ENCODE measurements around the gene USP21.

- TF ChIP-seq, protein P1, sequence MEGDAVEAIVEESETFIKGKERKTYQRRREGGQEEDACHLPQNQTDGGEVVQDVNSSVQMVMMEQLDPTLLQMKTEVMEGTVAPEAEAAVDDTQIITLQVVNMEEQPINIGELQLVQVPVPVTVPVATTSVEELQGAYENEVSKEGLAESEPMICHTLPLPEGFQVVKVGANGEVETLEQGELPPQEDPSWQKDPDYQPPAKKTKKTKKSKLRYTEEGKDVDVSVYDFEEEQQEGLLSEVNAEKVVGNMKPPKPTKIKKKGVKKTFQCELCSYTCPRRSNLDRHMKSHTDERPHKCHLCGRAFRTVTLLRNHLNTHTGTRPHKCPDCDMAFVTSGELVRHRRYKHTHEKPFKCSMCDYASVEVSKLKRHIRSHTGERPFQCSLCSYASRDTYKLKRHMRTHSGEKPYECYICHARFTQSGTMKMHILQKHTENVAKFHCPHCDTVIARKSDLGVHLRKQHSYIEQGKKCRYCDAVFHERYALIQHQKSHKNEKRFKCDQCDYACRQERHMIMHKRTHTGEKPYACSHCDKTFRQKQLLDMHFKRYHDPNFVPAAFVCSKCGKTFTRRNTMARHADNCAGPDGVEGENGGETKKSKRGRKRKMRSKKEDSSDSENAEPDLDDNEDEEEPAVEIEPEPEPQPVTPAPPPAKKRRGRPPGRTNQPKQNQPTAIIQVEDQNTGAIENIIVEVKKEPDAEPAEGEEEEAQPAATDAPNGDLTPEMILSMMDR (IDR thresholded peaks at IDR 0.05; ENCODE audit: extremely low read depth in 1 of 2, insufficient read depth in 1 of 2, low read depth in 1 of 2, low read length in 2 of 2), result no peak
- TF ChIP-seq POLR2A (IDR thresholded peaks at IDR 0.05; ENCODE audit: low read depth, low read length) (no peak), FOS (IDR thresholded peaks at IDR 0.05; ENCODE audit: borderline replicate concordance, insufficient read depth, low read length) (no peak), POLR2AphosphoS5 (IDR thresholded peaks at IDR 0.05; ENCODE audit: insufficient read depth, low read depth, low read length) (no peak)
- TF ChIP-seq, protein P2, sequence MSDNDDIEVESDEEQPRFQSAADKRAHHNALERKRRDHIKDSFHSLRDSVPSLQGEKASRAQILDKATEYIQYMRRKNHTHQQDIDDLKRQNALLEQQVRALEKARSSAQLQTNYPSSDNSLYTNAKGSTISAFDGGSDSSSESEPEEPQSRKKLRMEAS (IDR thresholded peaks at IDR 0.05; ENCODE audit: insufficient read depth, insufficient read length), result no peak
Observed at GRCh38 chr1:161166669-161167548, 7.6 kb downstream of the USP21 start.

Measured in endothelial cell of umbilical vein (primary cell).